T-helper 1 cell treated with Interleukin-12 subunit alpha and Interleukin-12 subunit beta and Interleukin-4 antibody, amounts not matched to agents 30 μg/mL and 1 μg/mL, for 36 hours (primary cell): Measurements from ENCODE around the gene CDK18.

Source experiments
- H3K27ac Mint-ChIP-seq: one replicate; pipeline ENCODE4 v1.8.0; 2021; ENCODE audit warnings: mild to moderate bottlenecking, mixed read lengths
- H3K27me3 Mint-ChIP-seq: one replicate; pipeline ENCODE4 v1.8.0; 2021; ENCODE audit warnings: low read depth, mixed read lengths
- H3K36me3 Mint-ChIP-seq: one replicate; pipeline ENCODE4 v1.8.0; 2021; ENCODE audit warnings: low read depth, mixed read lengths
- H3K4me1 Mint-ChIP-seq: one replicate; pipeline ENCODE4 v1.8.0; 2021; ENCODE audit warnings: low read depth, mixed read lengths
- H3K4me3 Mint-ChIP-seq: one replicate; pipeline ENCODE4 v1.8.0; 2021; ENCODE audit warnings: mild to moderate bottlenecking, moderate library complexity, mixed read lengths
- H3K9me3 Mint-ChIP-seq: one replicate; pipeline ENCODE4 v1.8.0; 2021; ENCODE audit warnings: mixed read lengths

The CDK18 gene

DNA sequence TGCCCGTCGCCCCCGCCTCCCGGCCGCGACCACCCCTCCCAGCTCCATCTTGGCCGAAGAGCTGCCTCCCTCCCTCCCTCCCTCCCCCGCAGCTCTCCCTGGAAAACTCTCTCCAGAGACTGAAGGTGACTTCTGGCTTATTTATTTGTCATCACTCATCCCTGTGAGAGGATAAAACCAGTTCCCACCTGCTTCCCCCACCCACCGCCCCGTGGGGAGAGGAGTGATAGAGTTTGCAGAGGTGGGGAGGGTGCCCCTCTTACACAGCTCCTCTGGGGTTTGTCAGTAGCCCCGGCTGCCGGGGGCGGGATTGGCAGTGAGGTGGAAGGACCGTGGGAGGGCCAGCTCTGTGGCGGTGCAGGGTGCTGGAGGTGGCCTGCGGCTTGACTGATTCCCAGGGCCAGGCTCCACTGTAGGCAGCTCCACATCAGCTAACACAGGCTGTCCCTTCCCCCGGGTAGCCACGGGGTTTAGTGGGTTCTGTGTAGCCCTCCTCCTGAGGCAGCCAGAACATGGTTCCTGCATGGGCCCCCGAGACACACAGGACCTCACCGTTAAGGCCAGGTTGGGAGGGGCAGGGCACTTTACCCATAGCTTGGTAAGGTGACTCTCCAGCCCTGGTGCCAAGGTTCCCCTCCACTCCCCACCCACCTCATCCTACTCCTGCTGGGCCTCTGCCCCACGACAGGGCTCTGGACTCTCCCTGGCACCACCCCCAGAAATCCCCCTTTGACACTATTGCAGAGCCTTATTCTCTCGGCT is 65.1 kb downstream of the CDK18 start:
- Mint-ChIP-seq H3K4me1 (no peaks in the 10 kb centered on the region), H3K27me3 (peaks cover 67% of the 10 kb centered on the region), H3K27ac (no peak overlapping the region), H3K36me3 (no peaks in the 10 kb centered on the region), H3K9me3 (no peaks in the 10 kb centered on the region), H3K4me3 (no peak overlapping the region)

DNA sequence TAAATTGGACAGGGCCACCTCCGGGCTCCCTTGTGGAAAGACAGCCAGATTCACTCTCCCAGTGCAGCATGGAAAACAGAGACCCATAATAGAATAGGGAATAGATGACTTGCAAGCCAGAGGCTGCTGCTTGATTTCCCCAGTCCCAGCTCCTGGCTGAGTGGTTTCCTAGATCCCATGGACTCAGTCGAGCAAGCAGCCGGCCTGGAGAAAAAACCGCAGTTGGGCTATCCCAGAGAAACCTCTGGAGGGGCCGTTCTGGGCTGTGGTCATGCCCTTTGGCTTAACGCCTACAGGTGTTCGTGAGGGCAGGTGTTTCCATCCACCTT is 65.7 kb downstream of the CDK18 start:
- no peak overlapping the region for H3K4me3 Mint-ChIP-seq

GRCh38 chr1:205570796-205571537 is 66.5 kb downstream of the CDK18 start:
- H3K9me3 Mint-ChIP-seq, result no peaks in the 10 kb centered on the region
- no peaks in the 10 kb centered on the region for H3K4me1 Mint-ChIP-seq
- H3K27me3 Mint-ChIP-seq, result peaks cover 58% of the 10 kb centered on the region
- no peaks in the 10 kb centered on the region for H3K36me3 Mint-ChIP-seq
- H3K27ac Mint-ChIP-seq, result no peak overlapping the region
- H3K4me3 Mint-ChIP-seq, result no peak overlapping the region

More for the DNA sequence above, 65.7 kb downstream of the CDK18 start:
- Mint-ChIP-seq H3K4me1 (no peaks in the 10 kb centered on the region), H3K27me3 (peaks cover 67% of the 10 kb centered on the region), H3K9me3 (no peaks in the 10 kb centered on the region), H3K27ac (no peak overlapping the region), H3K36me3 (no peaks in the 10 kb centered on the region)

- H3K27me3 Mint-ChIP-seq, result peaks cover 53% of the 10 kb centered on the region
- H3K27ac Mint-ChIP-seq, result no peak overlapping the region
- H3K4me3 Mint-ChIP-seq, result no peak overlapping the region
- H3K9me3 Mint-ChIP-seq, result no peaks in the 10 kb centered on the region
- H3K36me3 Mint-ChIP-seq, result no peaks in the 10 kb centered on the region
- H3K4me1 Mint-ChIP-seq, result no peaks in the 10 kb centered on the region
Measured at GRCh38 chr1:205571747-205572146, 67.3 kb downstream of the CDK18 start.

DNA sequence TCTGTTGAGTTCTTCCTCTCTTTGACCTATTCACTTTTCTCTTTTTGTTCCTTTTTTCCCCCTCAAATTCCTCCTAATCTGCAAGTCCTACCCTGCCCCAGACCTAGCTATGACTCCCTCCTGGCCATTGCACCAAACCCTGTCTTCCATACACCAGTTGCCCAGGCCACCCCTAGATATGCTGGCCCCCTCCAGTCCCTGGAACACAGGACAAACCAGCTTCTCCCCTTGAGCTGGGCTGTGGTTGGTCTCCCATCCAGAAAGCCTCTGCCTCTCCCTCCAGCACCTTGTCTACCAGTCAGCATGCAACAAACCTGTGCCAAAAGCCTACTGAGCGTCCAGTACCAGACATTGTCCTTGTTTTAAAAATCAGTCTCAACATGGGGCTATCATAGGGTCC is 68.0 kb downstream of the CDK18 start:
- Mint-ChIP-seq H3K4me3 (no peak overlapping the region), H3K27me3 (peaks cover 47% of the 10 kb centered on the region), H3K4me1 (no peaks in the 10 kb centered on the region), H3K27ac (no peak overlapping the region), H3K36me3 (no peaks in the 10 kb centered on the region), H3K9me3 (no peaks in the 10 kb centered on the region)

DNA sequence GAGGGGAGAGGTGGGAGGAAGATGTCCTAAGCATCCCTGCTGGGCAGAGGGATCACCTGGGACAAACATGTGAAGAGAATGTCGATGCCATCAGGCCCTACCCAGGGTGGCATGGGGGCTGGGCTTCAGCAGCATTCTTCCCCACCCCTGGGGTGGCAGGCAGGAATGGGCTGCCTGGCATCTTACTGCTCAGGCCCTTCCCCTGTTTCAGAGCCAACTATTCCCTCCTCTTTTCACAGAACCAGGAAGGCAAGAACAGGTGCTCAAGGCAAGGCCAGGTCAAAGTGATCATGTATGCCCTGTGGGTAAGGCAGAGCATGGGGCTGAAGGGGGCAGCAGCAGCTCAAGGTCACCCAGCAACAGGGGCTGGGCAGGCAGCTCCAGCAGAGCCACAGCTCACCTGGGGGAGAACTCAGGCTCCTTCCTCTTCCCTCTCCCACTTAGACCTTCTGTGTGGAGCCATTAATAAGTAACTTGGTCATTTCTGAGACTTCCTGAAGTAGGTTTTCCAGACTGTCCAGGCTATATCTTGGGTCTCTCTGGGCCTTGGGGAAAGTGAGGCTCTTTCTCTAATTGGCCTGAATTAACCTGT is 70.9 kb downstream of the CDK18 start:
- H3K27me3 Mint-ChIP-seq, result peaks cover 41% of the 10 kb centered on the region
- no peaks in the 10 kb centered on the region for H3K36me3 Mint-ChIP-seq

GRCh38 chr1:205576011-205576410 is 71.5 kb downstream of the CDK18 start:
- no peak overlapping the region for H3K4me3 Mint-ChIP-seq

More for the DNA sequence above, 70.9 kb downstream of the CDK18 start:
- Mint-ChIP-seq H3K27ac (no peak overlapping the region), H3K4me1 (no peaks in the 10 kb centered on the region), H3K9me3 (no peaks in the 10 kb centered on the region), H3K4me3 (no peak overlapping the region)

GRCh38 chr1:205576805-205577761 is 72.6 kb downstream of the CDK18 start:
- Mint-ChIP-seq H3K27me3 (peaks cover 24% of the 10 kb centered on the region), H3K9me3 (no peaks in the 10 kb centered on the region), H3K36me3 (no peaks in the 10 kb centered on the region), H3K4me3 (no peak overlapping the region), H3K4me1 (peaks cover 3% of the 10 kb centered on the region), H3K27ac (no peak overlapping the region)

More at GRCh38 chr1:205576011-205576410, 71.5 kb downstream of the CDK18 start:
- H3K9me3 Mint-ChIP-seq, result no peaks in the 10 kb centered on the region
- no peak overlapping the region for H3K27ac Mint-ChIP-seq
- no peaks in the 10 kb centered on the region for H3K4me1 Mint-ChIP-seq
- H3K27me3 Mint-ChIP-seq, result peaks cover 35% of the 10 kb centered on the region
- H3K36me3 Mint-ChIP-seq, result no peaks in the 10 kb centered on the region

- Mint-ChIP-seq H3K4me3 (no peak overlapping the region), H3K36me3 (no peaks in the 10 kb centered on the region), H3K4me1 (peaks cover 7% of the 10 kb centered on the region), H3K9me3 (no peaks in the 10 kb centered on the region), H3K27ac (no peak overlapping the region), H3K27me3 (peaks cover 17% of the 10 kb centered on the region)
Measured at GRCh38 chr1:205577874-205578658, 73.6 kb downstream of the CDK18 start.

GRCh38 chr1:205578780-205579571 is 74.5 kb downstream of the CDK18 start:
- Mint-ChIP-seq H3K36me3 (no peaks in the 10 kb centered on the region), H3K9me3 (no peaks in the 10 kb centered on the region), H3K27ac (no peak overlapping the region), H3K4me1 (peaks cover 7% of the 10 kb centered on the region), H3K4me3 (no peak overlapping the region), H3K27me3 (peaks cover 17% of the 10 kb centered on the region)

- H3K4me1 Mint-ChIP-seq, result peaks cover 7% of the 10 kb centered on the region
- H3K27me3 Mint-ChIP-seq, result peaks cover 17% of the 10 kb centered on the region
- no peak overlapping the region for H3K4me3 Mint-ChIP-seq
- no peaks in the 10 kb centered on the region for H3K9me3 Mint-ChIP-seq
- no peaks in the 10 kb centered on the region for H3K36me3 Mint-ChIP-seq
- H3K27ac Mint-ChIP-seq, result no peak overlapping the region
Measured at GRCh38 chr1:205579711-205580110, 75.2 kb downstream of the CDK18 start.

- no peak overlapping the region for H3K27ac Mint-ChIP-seq
Measured at GRCh38 chr1:205580140-205580922, 75.9 kb downstream of the CDK18 start.

DNA sequence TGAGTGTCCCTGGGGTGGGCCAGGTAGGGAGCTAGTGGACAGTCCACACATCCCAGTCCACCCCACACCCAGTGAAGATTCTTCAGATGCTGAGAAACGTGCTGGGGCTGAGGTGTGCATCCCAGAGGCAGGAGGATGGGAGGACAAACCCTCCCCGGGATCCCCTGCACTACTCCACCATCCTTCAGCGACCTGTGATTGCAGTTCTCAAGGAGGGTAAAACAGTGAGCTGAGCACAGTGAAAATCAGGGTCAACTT is 76.4 kb downstream of the CDK18 start:
- no peak overlapping the region for H3K4me3 Mint-ChIP-seq
- peaks cover 7% of the 10 kb centered on the region for H3K4me1 Mint-ChIP-seq
- no peaks in the 10 kb centered on the region for H3K9me3 Mint-ChIP-seq
- no peak overlapping the region for H3K27ac Mint-ChIP-seq
- H3K27me3 Mint-ChIP-seq, result peaks cover 17% of the 10 kb centered on the region
- no peaks in the 10 kb centered on the region for H3K36me3 Mint-ChIP-seq

More at GRCh38 chr1:205580140-205580922, 75.9 kb downstream of the CDK18 start:
- H3K4me1 Mint-ChIP-seq, result peaks cover 7% of the 10 kb centered on the region
- H3K9me3 Mint-ChIP-seq, result no peaks in the 10 kb centered on the region
- no peak overlapping the region for H3K4me3 Mint-ChIP-seq
- peaks cover 17% of the 10 kb centered on the region for H3K27me3 Mint-ChIP-seq
- H3K36me3 Mint-ChIP-seq, result no peaks in the 10 kb centered on the region
